Activated T-helper 1 cell treated with anti-CD3 and anti-CD28 coated beads, Interleukin-12 subunit alpha, Interleukin-12 subunit beta, Interleukin-2, Interleukin-4 antibody, amounts not matched to agents 30 ng/mL and 10 ng/mL and 1 ng/mL, durations not matched to agents 14 hours and 24 hours and 36 hours (primary cell): ENCODE data around the gene NSMCE1. TPM values are rescaled to one million over a fixed set of nuclear protein-coding genes. Genes with fewer than 3 reads are reported as not detected.

ENCODE experiments used
- DNase-seq: peaks from one replicate; pipeline ENCODE4 v3.0.0; 2021; ENCODE audit warnings: low spot score
- H3K27ac Mint-ChIP-seq: one replicate; pipeline ENCODE4 v1.8.0; 2021; ENCODE audit warnings: mild to moderate bottlenecking, mixed read lengths
- H3K27me3 Mint-ChIP-seq: one replicate; pipeline ENCODE4 v1.8.0; 2022; ENCODE audit warnings: mild to moderate bottlenecking, moderate library complexity, mixed read lengths; ENCODE audit not compliant: insufficient read depth
- H3K36me3 Mint-ChIP-seq: one replicate; pipeline ENCODE4 v1.8.0; 2021; ENCODE audit warnings: low read depth, mixed read lengths
- H3K4me1 Mint-ChIP-seq: one replicate; pipeline ENCODE4 v1.8.0; 2021; ENCODE audit warnings: low read depth, mixed read lengths
- H3K4me3 Mint-ChIP-seq: one replicate; pipeline ENCODE4 v1.8.0; 2021; ENCODE audit warnings: mild to moderate bottlenecking, moderate library complexity, mixed read lengths
- H3K9me3 Mint-ChIP-seq: one replicate; pipeline ENCODE4 v1.8.0; 2021; ENCODE audit warnings: mixed read lengths
- intact Hi-C: fragments of 100-400 bp; cut with micrococcal nuclease; formaldehyde crosslinking; loops from one replicate; pipeline ENCODE4 v1.15.1; 2024
- total RNA-seq: library from RNA; stranded (reverse); gene quantifications from 2 replicates; pipeline ENCODE4 v1.2.3, GENCODE V29; 2022

The NSMCE1 gene
- total RNA-seq, 1 donor from 2014 or later, result 134 TPM

GRCh38 chr16:27311448-27311830, 42.9 kb upstream of the NSMCE1 start:
- DNase-seq, result no peak
- H3K27me3 Mint-ChIP-seq, result peaks cover 3% of the 10 kb centered on the region
- H3K4me3 Mint-ChIP-seq, result no peak overlapping the region
- H3K27ac Mint-ChIP-seq, result no peak overlapping the region
- H3K4me1 Mint-ChIP-seq, result peaks cover 30% of the 10 kb centered on the region
- H3K9me3 Mint-ChIP-seq, result peaks cover 9% of the 10 kb centered on the region
- peaks cover 20% of the 10 kb centered on the region for H3K36me3 Mint-ChIP-seq
- intact Hi-C loops, result no loop called here

- intact Hi-C loops, result no loop called here
- H3K27me3 Mint-ChIP-seq, result peaks cover 3% of the 10 kb centered on the region
- H3K27ac Mint-ChIP-seq, result no peak overlapping the region
- peaks cover 19% of the 10 kb centered on the region for H3K36me3 Mint-ChIP-seq
- no peak overlapping the region for H3K4me3 Mint-ChIP-seq
- peaks cover 14% of the 10 kb centered on the region for H3K9me3 Mint-ChIP-seq
- DNase-seq, result no peak
- H3K4me1 Mint-ChIP-seq, result peaks cover 29% of the 10 kb centered on the region
Observed at GRCh38 chr16:27310576-27311447, 42.2 kb upstream of the NSMCE1 start.

GRCh38 chr16:27308792-27309191, 40.2 kb upstream of the NSMCE1 start:
- H3K36me3 Mint-ChIP-seq, result peaks cover 9% of the 10 kb centered on the region
- intact Hi-C loops, result no loop called here
- no peak for DNase-seq
- no peak overlapping the region for H3K4me3 Mint-ChIP-seq
- H3K4me1 Mint-ChIP-seq, result peaks cover 28% of the 10 kb centered on the region
- peaks cover 16% of the 10 kb centered on the region for H3K9me3 Mint-ChIP-seq
- H3K27ac Mint-ChIP-seq, result no peak overlapping the region
- peaks cover 5% of the 10 kb centered on the region for H3K27me3 Mint-ChIP-seq

DNA sequence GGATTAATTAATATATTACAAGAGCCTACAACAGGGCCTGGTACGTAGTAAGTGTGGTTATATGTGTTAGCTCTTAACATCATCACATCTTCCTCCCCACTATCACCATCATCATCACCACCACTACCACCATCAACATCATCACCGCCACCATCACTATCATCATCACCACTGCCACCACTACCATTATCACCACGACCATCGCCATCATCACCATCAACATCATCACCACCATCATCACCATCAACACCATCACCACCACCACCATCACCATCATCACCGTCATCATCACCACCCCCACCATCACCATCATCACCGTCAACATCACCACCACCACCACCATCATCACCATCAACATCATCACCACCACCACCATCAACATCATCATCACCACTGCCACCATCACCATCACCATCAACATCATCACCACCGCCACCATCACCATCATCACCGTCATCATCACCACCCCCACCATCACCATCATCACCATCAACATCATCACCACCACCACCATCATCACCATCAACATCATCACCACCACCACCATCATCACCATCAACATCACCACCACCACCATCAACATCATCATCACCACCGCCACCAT, 37.4 kb upstream of the NSMCE1 start:
- H3K4me1 Mint-ChIP-seq, result peaks cover 16% of the 10 kb centered on the region
- H3K4me3 Mint-ChIP-seq, result no peak overlapping the region

GRCh38 chr16:27304881-27305745, 36.5 kb upstream of the NSMCE1 start:
- no peak for DNase-seq
- Mint-ChIP-seq H3K9me3 (peaks cover 16% of the 10 kb centered on the region), H3K4me3 (no peak overlapping the region), H3K36me3 (peaks cover 9% of the 10 kb centered on the region), H3K4me1 (peaks cover 12% of the 10 kb centered on the region), H3K27ac (no peak overlapping the region), H3K27me3 (peaks cover 6% of the 10 kb centered on the region)
- intact Hi-C loops, result no loop called here

More for the DNA sequence above, 37.4 kb upstream of the NSMCE1 start:
- Mint-ChIP-seq H3K27ac (no peak overlapping the region), H3K9me3 (peaks cover 16% of the 10 kb centered on the region), H3K27me3 (peaks cover 6% of the 10 kb centered on the region), H3K36me3 (peaks cover 9% of the 10 kb centered on the region)
- DNase-seq, result no peak
- intact Hi-C loops, result no loop called here

DNA sequence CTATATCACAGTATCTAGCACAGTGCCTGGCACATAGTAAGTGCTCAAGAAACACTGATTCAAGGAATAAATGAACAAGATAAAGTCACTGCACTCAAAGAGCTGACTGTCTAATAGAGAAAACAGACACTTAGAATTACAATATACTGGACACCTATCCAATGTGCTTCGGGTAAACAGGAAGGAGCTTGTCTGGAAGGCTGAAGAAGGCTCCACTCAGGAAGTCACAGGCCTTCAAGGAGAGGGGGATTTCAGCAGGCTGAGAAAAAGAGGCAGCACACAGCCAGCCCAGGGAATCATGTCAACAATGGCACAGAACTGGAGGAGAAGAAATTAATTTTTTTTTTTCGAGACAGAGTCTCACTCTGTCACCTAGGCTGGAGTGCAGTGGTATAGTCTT, 35.5 kb upstream of the NSMCE1 start:
- Mint-ChIP-seq H3K27me3 (peaks cover 6% of the 10 kb centered on the region), H3K4me1 (peaks cover 12% of the 10 kb centered on the region), H3K27ac (no peak overlapping the region), H3K4me3 (no peak overlapping the region), H3K9me3 (peaks cover 16% of the 10 kb centered on the region), H3K36me3 (peaks cover 11% of the 10 kb centered on the region)
- DNase-seq, result no peak
- intact Hi-C loops, result no loop called here

DNA sequence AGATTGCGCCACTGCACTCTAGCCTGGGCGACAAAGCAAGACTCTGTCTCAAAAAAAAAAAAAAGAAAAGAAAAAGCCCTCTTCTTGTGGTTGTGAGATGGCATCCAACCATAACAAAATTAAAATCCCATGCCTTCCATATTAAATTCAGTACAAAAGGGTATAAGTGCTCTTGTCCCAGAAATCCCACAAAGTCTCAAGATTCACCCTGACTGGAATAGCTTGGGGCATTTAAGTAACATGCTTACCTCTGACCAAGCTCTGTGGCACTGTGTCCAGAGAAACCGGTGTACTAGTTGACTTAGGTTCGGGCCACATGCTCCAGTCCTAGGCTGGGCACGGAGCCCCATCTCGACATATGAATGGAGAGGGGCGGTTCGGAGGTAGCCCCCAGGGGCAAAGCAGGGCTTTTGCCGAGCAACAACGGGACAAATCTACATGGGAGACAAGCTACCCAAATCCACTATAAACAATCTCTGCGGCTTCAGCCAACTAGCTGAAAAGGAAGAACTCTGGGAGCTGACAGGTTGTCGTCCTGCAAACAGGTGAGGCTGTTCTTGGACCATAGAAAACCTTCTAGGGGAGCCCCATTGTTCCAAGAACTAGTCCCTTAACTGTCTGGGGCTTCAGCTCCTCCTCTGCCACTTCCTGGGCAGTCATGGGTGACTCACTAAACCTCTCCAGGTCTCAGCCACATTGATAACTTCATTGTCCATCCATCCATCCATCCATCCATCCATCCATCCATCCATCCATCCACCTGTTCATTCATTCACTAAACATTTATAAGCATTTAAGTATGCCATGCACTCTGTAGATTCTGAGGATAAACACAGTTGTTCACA, 34.9 kb upstream of the NSMCE1 start:
- H3K36me3 Mint-ChIP-seq, result peaks cover 11% of the 10 kb centered on the region
- peaks cover 12% of the 10 kb centered on the region for H3K4me1 Mint-ChIP-seq
- no peak overlapping the region for H3K27ac Mint-ChIP-seq
- H3K4me3 Mint-ChIP-seq, result no peak overlapping the region
- peaks cover 4% of the 10 kb centered on the region for H3K27me3 Mint-ChIP-seq
- H3K9me3 Mint-ChIP-seq, result peaks cover 12% of the 10 kb centered on the region
- intact Hi-C loops, result no loop called here
- DNase-seq, result no peak

GRCh38 chr16:27302126-27302525, 33.6 kb upstream of the NSMCE1 start:
- no peak for DNase-seq
- Mint-ChIP-seq H3K36me3 (peaks cover 9% of the 10 kb centered on the region), H3K9me3 (peaks cover 12% of the 10 kb centered on the region), H3K4me1 (peaks cover 12% of the 10 kb centered on the region), H3K4me3 (no peak overlapping the region), H3K27me3 (peaks cover 4% of the 10 kb centered on the region), H3K27ac (no peak overlapping the region)
- intact Hi-C loops, result no loop called here

DNA sequence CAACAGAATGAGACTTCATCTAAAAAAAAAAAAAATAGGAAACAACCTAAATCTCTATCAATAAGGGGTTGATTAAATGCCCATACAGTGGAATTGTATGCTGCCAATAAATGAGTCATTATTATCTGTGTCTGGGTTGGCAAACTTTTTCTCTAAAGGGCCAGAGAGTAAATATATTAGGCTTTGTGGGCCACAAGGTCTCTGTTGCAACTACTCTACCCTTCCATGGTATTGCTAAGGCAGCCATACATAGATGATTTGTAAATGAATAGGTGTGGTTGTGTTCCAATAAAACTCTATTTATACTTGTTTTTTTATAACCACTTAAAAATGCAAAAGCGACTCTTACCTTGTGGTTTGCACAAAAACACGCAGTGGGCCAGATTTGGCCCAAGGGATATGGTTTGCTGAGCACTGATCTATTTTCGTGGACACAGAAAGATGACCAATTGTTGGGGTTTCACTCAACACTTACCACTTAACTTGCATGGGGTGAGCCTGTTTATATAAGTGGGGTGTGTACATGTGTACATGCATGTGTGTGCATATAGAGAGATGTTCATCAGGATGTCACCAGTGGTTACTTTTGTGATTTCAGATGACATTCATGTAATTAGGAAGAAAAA, 32.8 kb upstream of the NSMCE1 start:
- peaks cover 8% of the 10 kb centered on the region for H3K36me3 Mint-ChIP-seq
- peaks cover 4% of the 10 kb centered on the region for H3K27me3 Mint-ChIP-seq
- intact Hi-C loops, result no loop called here
- no peak for DNase-seq
- H3K4me1 Mint-ChIP-seq, result peaks cover 13% of the 10 kb centered on the region
- no peak overlapping the region for H3K4me3 Mint-ChIP-seq
- H3K27ac Mint-ChIP-seq, result no peak overlapping the region
- peaks cover 6% of the 10 kb centered on the region for H3K9me3 Mint-ChIP-seq

- H3K27ac Mint-ChIP-seq, result no peak overlapping the region
- intact Hi-C loops, result no loop called here
Observed at GRCh38 chr16:27298132-27298531, 29.6 kb upstream of the NSMCE1 start.

DNA sequence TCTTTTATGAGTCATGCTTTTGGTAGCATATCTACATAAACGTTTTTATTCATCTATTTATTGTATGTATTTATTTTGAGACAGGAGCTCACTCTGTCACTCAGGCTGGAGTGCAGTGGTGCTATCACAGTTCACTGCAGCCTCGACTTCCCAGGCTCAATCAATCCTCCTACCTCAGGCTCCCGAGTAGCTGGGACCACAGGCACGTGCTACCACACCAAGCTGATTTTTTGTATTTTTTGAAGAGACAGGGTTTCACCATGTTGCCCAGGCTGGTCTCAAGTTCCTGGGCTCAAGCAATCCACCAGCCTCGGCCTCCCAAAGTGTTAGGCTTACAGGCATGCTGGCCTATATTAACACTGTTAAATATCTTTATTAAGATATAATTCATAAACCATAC, 24.8 kb upstream of the NSMCE1 start:
- Mint-ChIP-seq H3K36me3 (no peaks in the 10 kb centered on the region), H3K4me3 (no peak overlapping the region), H3K27me3 (peaks cover 5% of the 10 kb centered on the region), H3K9me3 (no peaks in the 10 kb centered on the region), H3K27ac (no peak overlapping the region), H3K4me1 (peaks cover 40% of the 10 kb centered on the region)
- DNase-seq, result no peak
- intact Hi-C loops, result no loop called here

More at GRCh38 chr16:27298132-27298531, 29.6 kb upstream of the NSMCE1 start:
- Mint-ChIP-seq H3K36me3 (peaks cover 2% of the 10 kb centered on the region), H3K9me3 (no peaks in the 10 kb centered on the region), H3K27me3 (no peaks in the 10 kb centered on the region), H3K4me1 (peaks cover 15% of the 10 kb centered on the region), H3K4me3 (no peak overlapping the region)
- DNase-seq, result no peak

DNA sequence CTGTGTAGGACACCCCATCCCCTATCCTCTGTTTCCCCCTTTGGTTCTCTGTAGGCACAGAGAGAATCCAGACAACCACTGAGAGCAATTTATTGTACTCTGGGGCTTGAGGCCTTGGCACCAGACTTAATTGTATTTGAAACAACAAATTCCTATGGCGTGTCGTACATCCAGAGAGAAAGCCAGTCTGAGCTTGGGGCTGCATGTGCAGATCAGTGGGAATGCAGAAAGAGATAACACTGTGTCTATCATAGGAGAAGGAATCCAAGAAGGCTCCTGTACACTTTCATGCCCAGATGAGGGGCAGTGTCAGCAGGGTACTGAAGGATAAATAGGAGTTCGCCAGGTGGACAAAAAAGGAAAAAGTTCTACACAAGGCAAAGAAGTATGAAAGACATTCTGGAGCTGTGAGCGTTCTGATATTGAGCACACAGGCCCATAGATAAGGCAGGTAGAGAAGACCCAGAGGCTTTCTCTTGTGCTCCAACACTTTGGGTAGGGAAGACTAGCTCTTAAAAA, 23.2 kb upstream of the NSMCE1 start:
- Mint-ChIP-seq H3K4me3 (no peak overlapping the region), H3K27ac (no peak overlapping the region), H3K27me3 (peaks cover 5% of the 10 kb centered on the region), H3K36me3 (peaks cover 4% of the 10 kb centered on the region), H3K9me3 (peaks cover 5% of the 10 kb centered on the region), H3K4me1 (peaks cover 40% of the 10 kb centered on the region)
- no peak for DNase-seq
- intact Hi-C loops, result no loop called here
